ENCODE measurements around the gene FREM3. TPM values are rescaled to one million over a fixed set of nuclear protein-coding genes. Genes with fewer than 3 reads are reported as not detected.

FREM3 gene
- polyA plus RNA-seq, 1 of the 3 experiments (the other 2 are of a cell fraction), result 0.03 TPM

GRCh38 chr4:143554728-143555597, 145.5 kb downstream of the FREM3 start:
- Histone ChIP-seq H3K4me3 (ENCODE audit: low read depth in 2 of 2, low read length in 1 of 2) (no peak overlapping the region), H3F3A (replicated peaks; ENCODE audit: insufficient read depth) (peaks cover 7% of the 10 kb centered on the region), H3K9me3 (no peaks in the 10 kb centered on the region), H3K36me3 (replicated peaks in 1 of 2; ENCODE audit: control insufficient read depth in 1 of 2, insufficient read depth in 2 of 2, low read length in 1 of 2) (peaks cover 50 to 56% of the 10 kb centered on the region in 2 experiments), H3K27ac (ENCODE audit: low read depth in 2 of 2, low read length in 1 of 2) (no peak overlapping the region), H3K9me2 (no peaks in the 10 kb centered on the region), H3K79me2 (ENCODE audit: insufficient read depth) (no peaks in the 10 kb centered on the region), H3K4me1 (ENCODE audit: control insufficient read depth in 1 of 2, insufficient read depth in 2 of 2, low read depth in 1 of 2, low read length in 1 of 2) (peaks cover 0 to 6% of the 10 kb centered on the region in 2 experiments; a peak in 1 of 4 replicates), H3K4me2 (no peak overlapping the region), H3K9ac (no peak overlapping the region), H3K27me3 (ENCODE audit: insufficient read depth) (no peaks in the 10 kb centered on the region), H4K20me1 (ENCODE audit: insufficient read depth) (no peaks in the 10 kb centered on the region), H2AFZ (ENCODE audit: low read depth) (no peak overlapping the region)
- no peak for TF ChIP-seq NFIC (IDR thresholded peaks at IDR 0.05; ENCODE audit: borderline replicate concordance)
- no peak for TF ChIP-seq CTCF (IDR thresholded peaks at IDR 0.05)
- TF ChIP-seq FOXJ3 (CRISPR knock-in tag; IDR thresholded peaks at IDR 0.05), result no peak
- no peak for TF ChIP-seq GATA2 (CRISPR knock-in tag; IDR thresholded peaks at IDR 0.05)
- CTCF ChIA-PET, result interaction anchor here (1.2 kb wide), 1 partner anchor 12 kb away, joined by 4 read pairs; no protein-coding TSS in a partner anchor
- POLR2A ChIA-PET, result no interaction called here
- WGBS (ENCODE audit: low lambda C conversion rate), result 69% methylated on average over 4 of the region's 4 CpGs
- DNase-seq, result no peak

GRCh38 chr4:143549928-143550327, 150.5 kb downstream of the FREM3 start:
- peaks cover 10% of the 10 kb centered on the region for H3F3A ChIP-seq (replicated peaks; ENCODE audit: insufficient read depth)
- H2AFZ ChIP-seq (ENCODE audit: low read depth), result no peak overlapping the region
- no peaks in the 10 kb centered on the region for H3K4me1 ChIP-seq (ENCODE audit: control insufficient read depth in 1 of 2, insufficient read depth in 2 of 2, low read depth in 1 of 2, low read length in 1 of 2)
- H3K9me2 ChIP-seq, result no peaks in the 10 kb centered on the region
- peaks cover 92% of the 10 kb centered on the region in 2 experiments for H3K36me3 ChIP-seq (replicated peaks in 1 of 2; ENCODE audit: control insufficient read depth in 1 of 2, insufficient read depth in 2 of 2, low read length in 1 of 2)
- H3K4me2 ChIP-seq, result no peak overlapping the region
- ChIA-PET POLR2A (no interaction called here), CTCF (no interaction called here)
- WGBS (ENCODE audit: low lambda C conversion rate), result 99% methylated on average over 2 of the region's 2 CpGs
- H3K9me3 ChIP-seq, result no peaks in the 10 kb centered on the region
- H3K79me2 ChIP-seq (ENCODE audit: insufficient read depth), result no peaks in the 10 kb centered on the region
- no peak for DNase-seq
- H3K27ac ChIP-seq (ENCODE audit: low read depth in 2 of 2, low read length in 1 of 2), result no peak overlapping the region
- no peaks in the 10 kb centered on the region for H4K20me1 ChIP-seq (ENCODE audit: insufficient read depth)
- H3K9ac ChIP-seq, result no peak overlapping the region
- no peaks in the 10 kb centered on the region for H3K27me3 ChIP-seq (ENCODE audit: insufficient read depth)
- no peak overlapping the region for H3K4me3 ChIP-seq (ENCODE audit: low read depth in 2 of 2, low read length in 1 of 2)
- no peak for TF ChIP-seq TCF12 (IDR thresholded peaks at IDR 0.05)
- TF ChIP-seq POLR2AphosphoS5 (IDR thresholded peaks at IDR 0.05; ENCODE audit: low read depth, low read length), result no peak
- TF ChIP-seq MEF2A (IDR thresholded peaks at IDR 0.05; ENCODE audit: borderline replicate concordance, low read depth), result no peak
- TF ChIP-seq IRF3 (IDR thresholded peaks at IDR 0.05; ENCODE audit: low read depth, low read length), result no peak
- TF ChIP-seq JUND (IDR thresholded peaks at IDR 0.05), result no peak
- no peak for TF ChIP-seq REST (IDR thresholded peaks at IDR 0.05; ENCODE audit: low read depth, low read length)
- TF ChIP-seq RAD21 (IDR thresholded peaks at IDR 0.05; ENCODE audit: low read length), result no peak
- no peak for TF ChIP-seq MAX (IDR thresholded peaks at IDR 0.05; ENCODE audit: low read depth)
- TF ChIP-seq RCOR1 (IDR thresholded peaks at IDR 0.05; ENCODE audit: low read length), result no peak
- TF ChIP-seq ZBTB33 (IDR thresholded peaks at IDR 0.05; ENCODE audit: borderline replicate concordance, low read depth), result no peak
- no peak for TF ChIP-seq TAF1 (IDR thresholded peaks at IDR 0.05; ENCODE audit: borderline replicate concordance, low read depth, low read length)
- no peak for TF ChIP-seq EZH2phosphoT487 (IDR thresholded peaks at IDR 0.05; ENCODE audit: borderline replicate concordance, low read depth)
- TF ChIP-seq CHD2 (IDR thresholded peaks at IDR 0.05; ENCODE audit: low read length, partially characterized antibody), result no peak

All from SK-N-SH (cell line).